NCI-H146 (cell line): ENCODE results near the gene AIFM1.
A peak's percentile ranks its signal among the peaks of the same experiment; 100 is the strongest.

Experiments
- DNase-seq: peaks from one replicate; lab custom pipeline; 2025; lab: John Stamatoyannopoulos, UW

The AIFM1 gene

GRCh38 chrX:130170752-130171445 lies 5.3 kb upstream of the AIFM1 start:
- peak; percentile 90 for DNase-seq

- DNase-seq: peak; percentile 20
Observed at GRCh38 chrX:130167040-130167439, 1.4 kb upstream of the AIFM1 start.

- DNase-seq: no peak
Observed at GRCh38 chrX:130166503-130166777, 799 bp upstream of the AIFM1 start.

GRCh38 chrX:130165181-130165702 lies 399 bp downstream of the AIFM1 start:
- no peak for DNase-seq

- DNase-seq: no peak
Observed at GRCh38 chrX:130163398-130163797, 2.2 kb downstream of the AIFM1 start.

GRCh38 chrX:130162094-130162735 lies 3.4 kb downstream of the AIFM1 start:
- no peak for DNase-seq

- no peak for DNase-seq
Observed at GRCh38 chrX:130159776-130160175, 5.9 kb downstream of the AIFM1 start.

- no peak for DNase-seq
Observed at GRCh38 chrX:130158311-130158710, 7.3 kb downstream of the AIFM1 start.

- no peak for DNase-seq
Observed at GRCh38 chrX:130155564-130155963, 10.1 kb downstream of the AIFM1 start.

GRCh38 chrX:130147631-130148030 lies 18.0 kb downstream of the AIFM1 start:
- no peak for DNase-seq

- DNase-seq: no peak
Observed at GRCh38 chrX:130145123-130145522, 20.5 kb downstream of the AIFM1 start.

GRCh38 chrX:130144509-130144908 lies 21.1 kb downstream of the AIFM1 start:
- DNase-seq: no peak

- peak; percentile 17 for DNase-seq
Observed at GRCh38 chrX:130139474-130140201, 26.0 kb downstream of the AIFM1 start.

- DNase-seq: no peak
Observed at GRCh38 chrX:130136961-130137360, 28.7 kb downstream of the AIFM1 start.

GRCh38 chrX:130136496-130136895 lies 29.1 kb downstream of the AIFM1 start:
- DNase-seq: no peak

GRCh38 chrX:130130990-130131389 lies 34.7 kb downstream of the AIFM1 start:
- DNase-seq: no peak

GRCh38 chrX:130125091-130125874 lies 40.4 kb downstream of the AIFM1 start:
- DNase-seq: no peak

- DNase-seq: no peak
Observed at GRCh38 chrX:130124577-130124976, 41.1 kb downstream of the AIFM1 start.

- DNase-seq: no peak
Observed at GRCh38 chrX:130121505-130121800, 44.2 kb downstream of the AIFM1 start.

- DNase-seq: no peak
Observed at GRCh38 chrX:130120746-130121504, 44.7 kb downstream of the AIFM1 start.

- no peak for DNase-seq
Observed at GRCh38 chrX:130120321-130120731, 45.3 kb downstream of the AIFM1 start.
